ENCODE data around the gene RGS3.
"Not testable (repeated sequence)": the region's sequence is repeated elsewhere in the genome, so short reads cannot be mapped to it uniquely, and the experiment has no call there.

The RGS3 gene

DNA sequence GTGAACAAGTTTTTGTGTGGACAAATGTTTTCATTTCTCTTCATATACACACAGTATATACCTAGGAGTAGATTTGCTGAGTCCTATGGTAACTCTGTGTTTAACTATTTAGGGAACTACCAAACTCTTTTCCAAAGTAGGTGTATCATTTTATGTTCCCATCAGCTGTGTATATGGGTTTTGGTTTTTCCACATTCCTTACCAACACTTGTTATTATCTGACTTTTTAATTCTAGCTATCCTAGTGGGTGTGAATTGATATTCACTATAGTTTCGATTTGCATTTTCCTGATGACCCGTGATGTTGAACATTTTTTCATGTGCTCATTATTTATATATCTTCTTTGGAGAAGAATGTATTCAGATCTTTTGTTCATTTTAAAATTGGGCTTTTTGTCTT, 3.7 kb downstream of the RGS3 start:
- FAIRE-seq: no peak

DNA sequence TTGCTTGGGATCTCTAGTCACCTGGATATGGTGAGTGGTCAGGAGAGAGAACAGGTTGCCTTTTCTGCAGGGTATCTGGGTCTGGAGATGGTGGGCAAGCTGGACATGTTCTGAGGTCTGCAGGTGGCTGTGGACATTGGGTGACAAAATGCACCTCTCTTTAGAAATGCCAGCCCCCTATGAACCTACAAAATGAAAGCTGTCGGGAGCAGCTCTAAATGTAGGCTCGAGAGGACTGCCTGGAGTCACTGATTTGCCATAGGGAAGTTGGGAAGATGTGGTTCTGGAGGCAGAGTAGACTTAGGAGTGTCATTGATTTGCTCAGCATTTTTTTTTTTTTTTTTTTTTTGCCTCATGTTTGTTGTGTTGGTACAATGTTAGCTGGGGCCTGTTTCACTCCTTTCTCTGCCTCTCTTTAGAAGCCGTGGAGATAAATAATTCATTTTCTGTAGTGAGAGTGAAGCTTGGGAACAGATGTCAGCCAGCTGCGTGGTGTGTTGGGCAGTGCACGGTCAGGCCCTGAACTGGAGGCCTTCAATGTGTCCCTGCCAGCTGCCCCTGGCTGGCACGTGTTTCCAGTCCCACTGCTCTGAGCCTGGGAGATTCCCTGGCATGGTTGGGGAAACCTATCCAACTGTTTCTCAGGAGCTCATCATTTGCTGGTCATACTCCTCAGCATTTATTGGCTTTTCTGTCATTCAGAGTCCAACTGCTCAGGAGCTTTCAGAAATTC, 5.4 kb downstream of the RGS3 start:
- FAIRE-seq: no peak

DNA sequence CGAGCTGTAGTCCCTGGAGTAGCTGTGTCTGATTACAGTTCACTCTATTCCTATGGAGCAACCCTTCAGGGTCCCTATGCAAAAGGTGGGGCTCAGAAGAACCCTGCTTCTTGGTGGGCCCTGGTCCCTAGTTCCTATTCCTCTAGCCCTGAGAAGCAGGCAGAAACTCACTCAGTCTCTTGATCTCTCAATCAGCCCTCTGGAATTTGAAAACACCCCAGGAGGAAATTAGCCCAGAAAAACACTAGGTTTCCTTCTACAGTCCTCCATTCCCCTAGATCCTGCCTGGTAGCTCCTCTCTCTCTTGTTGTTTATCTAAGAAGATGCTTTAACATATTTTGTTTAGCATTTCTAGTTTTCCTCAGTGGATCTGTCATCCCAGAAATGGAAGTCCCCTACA, 7.6 kb downstream of the RGS3 start:
- no peak for FAIRE-seq

GRCh38 chr9:113471566-113471965, 8.0 kb downstream of the RGS3 start:
- FAIRE-seq: no peak

GRCh38 chr9:113472199-113472598, 8.7 kb downstream of the RGS3 start:
- FAIRE-seq: no peak

GRCh38 chr9:113474360-113475028, 11.0 kb downstream of the RGS3 start:
- FAIRE-seq: no peak

- FAIRE-seq: no peak
Measured at GRCh38 chr9:113475031-113475430, 11.5 kb downstream of the RGS3 start.

- no peak for FAIRE-seq
Measured at GRCh38 chr9:113475992-113476391, 12.5 kb downstream of the RGS3 start.

DNA sequence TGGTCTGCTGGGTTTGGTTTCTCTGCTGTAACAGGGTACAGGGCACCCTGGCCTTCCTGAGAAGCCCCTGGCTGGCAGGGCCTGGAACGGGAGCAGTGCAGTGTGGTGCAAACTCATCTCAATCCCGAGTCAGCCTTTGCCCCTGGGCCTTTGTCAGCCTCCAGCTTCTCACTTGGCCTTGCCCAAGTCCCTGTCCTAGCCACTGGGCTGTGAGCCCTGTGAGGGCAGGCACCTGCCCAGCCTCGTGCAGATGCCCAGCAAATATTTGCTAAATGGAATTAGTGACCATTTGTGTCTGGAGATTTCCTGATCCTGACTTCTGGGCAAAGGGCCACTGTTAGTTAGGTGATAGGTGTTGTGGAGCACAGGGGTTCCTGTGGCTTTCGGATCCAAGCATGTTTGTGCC, 13.0 kb downstream of the RGS3 start:
- no peak for FAIRE-seq

DNA sequence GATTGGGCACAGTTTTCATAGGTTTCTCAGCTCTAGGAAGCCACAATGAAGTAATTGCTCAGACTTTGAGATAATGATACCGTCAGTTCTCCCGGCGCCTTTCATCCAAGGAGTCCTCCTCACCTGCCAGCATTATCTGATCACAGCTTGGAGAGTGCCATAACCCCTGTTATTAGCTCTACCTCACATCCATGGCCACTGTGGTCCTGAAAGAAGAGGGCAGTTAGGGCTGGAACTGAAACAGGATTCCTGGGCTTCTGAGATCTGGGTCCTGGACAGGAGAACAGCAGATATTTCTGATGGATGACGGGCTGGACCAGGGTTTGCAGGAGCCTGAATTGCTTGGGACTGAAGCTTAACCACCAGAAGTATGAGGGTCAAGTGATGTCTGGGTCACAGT, 13.5 kb downstream of the RGS3 start:
- FAIRE-seq: no peak

DNA sequence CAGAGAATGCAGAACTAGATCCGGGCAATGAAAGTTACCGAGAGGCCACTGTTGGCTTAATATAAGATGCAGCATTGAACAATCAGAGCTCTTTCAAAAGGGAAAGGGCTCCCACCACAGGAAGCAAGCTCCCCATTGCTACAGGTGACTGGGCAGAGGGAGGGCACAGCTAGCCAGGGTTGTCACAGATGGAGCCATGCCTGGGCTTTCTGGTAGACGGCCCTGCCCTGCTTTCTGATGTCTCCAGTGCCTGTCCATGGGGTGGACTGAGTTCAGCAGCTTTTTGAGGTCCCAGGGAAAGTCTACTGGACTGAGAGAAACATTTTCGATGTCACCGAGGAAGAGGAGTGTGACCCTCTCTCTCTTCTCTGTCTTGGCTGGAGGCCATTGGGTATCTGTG, 14.1 kb downstream of the RGS3 start:
- no peak for FAIRE-seq

- FAIRE-seq: no peak
Measured at GRCh38 chr9:113479174-113479621, 15.7 kb downstream of the RGS3 start.

GRCh38 chr9:113480612-113481011, 17.1 kb downstream of the RGS3 start:
- no peak for FAIRE-seq

DNA sequence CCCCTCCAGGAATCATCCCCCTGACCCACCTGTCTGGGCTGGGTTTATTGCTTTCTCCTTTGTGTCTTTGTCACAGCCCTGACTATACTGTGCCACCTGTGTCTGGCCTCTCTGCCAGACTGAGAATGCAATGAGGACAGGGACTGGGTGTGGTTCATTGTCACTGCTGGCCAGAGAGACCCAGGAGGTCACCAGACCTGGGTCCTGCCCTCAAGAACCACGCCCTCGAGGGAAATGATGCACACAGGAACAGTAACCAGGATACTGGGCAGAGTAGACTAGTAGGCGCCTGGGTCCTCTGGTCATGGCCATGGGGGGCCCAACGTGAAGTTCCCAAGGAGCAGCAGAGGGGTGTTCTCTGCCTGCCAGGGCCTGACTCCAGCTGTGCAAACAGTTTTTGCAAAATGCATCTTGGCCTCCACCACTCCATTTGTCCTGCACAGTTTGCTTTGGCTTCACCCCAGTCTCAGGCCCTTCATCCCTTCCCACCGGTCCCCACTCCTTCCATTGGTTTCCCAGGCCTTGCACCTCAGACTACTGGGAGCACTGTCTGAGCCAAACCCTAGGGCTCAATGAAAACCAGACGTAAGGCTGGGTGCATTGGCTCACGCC, 17.8 kb downstream of the RGS3 start:
- no peak for FAIRE-seq

DNA sequence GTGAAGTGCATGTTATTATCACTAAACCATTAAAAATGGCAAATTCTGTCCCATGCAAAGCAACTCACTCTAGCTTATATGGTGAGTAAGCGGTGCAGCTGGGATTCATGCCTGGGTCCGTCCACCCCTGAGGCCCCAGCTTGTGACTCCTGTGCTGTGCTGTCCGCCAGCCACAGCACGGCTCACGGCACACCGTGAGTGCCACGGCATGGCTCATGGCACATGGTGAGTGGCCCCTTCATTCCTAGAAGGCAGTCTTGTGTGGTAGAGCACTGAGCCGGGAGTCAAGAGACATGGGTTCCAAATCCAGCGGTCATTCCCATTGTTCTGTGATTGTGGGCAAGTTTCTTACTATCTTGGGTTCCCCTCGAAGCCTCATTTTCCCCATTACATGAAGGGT, 18.8 kb downstream of the RGS3 start:
- no peak for FAIRE-seq

- no peak for FAIRE-seq
Measured at GRCh38 chr9:113482991-113483675, 19.6 kb downstream of the RGS3 start.

DNA sequence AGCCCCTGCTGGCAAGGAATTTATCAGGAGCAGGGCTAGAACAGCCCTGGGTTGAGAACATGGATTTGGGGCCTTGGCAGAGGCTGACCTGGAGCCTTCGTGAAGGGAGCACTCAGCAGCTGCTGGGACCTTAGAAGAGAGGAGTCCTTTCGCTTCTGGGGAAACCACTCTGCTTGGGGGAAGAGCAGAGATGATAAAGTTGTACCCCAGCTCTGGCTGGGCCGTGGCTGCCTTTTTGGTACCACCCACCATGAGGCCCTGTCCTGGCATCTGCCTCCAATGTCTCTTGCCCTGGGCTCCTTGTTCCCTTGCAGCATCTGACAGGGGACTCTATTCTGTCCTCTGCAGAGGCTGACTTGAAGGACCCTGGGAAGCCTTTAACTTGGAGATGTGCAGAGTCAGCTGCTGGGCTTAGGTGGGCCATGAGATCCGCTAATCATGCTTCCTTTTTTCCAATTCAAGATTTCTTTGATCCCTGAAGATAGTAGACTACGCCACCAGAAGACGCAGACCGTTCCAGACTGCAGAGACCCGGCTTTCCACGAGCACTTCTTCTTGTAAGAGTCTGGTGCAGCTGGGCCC, 20.2 kb downstream of the RGS3 start:
- no peak for FAIRE-seq

DNA sequence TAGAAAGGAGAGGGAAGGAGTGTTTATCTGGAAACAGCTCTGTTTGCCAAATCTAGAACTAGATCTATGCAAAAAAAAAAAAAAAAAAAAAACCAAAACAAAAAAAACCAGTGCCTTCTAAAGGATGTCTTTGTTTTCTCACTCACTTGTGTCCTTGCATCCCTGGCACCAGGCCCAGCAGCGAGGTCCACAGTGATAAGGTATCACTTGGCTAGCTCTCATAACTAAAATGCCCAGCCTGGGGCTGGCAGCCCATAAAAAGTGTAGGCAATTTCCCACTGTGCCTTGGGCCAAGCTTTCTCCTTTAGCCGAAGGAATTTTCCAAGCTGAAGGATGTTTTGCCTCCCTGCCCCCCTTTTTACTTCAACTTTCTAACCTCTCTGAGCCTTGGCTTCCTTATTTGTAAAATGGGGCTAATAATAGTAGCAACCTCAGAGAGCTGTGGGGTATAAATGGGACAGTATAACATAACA, 20.8 kb downstream of the RGS3 start:
- no peak for FAIRE-seq

- FAIRE-seq: no peak
Measured at GRCh38 chr9:113485761-113486115, 22.2 kb downstream of the RGS3 start.

- FAIRE-seq: no peak
Measured at GRCh38 chr9:113486327-113486726, 22.8 kb downstream of the RGS3 start.

- FAIRE-seq: no peak
Measured at GRCh38 chr9:113488071-113488470, 24.5 kb downstream of the RGS3 start.

- FAIRE-seq: no peak
Measured at GRCh38 chr9:113488490-113488889, 25.0 kb downstream of the RGS3 start.

GRCh38 chr9:113491147-113491546, 27.6 kb downstream of the RGS3 start:
- not testable (repeated sequence) for FAIRE-seq
